Nephron (organoid): ENCODE results near the gene GPAM.
"Not testable (repeated sequence)": the region's sequence is repeated elsewhere in the genome, so short reads cannot be mapped to it uniquely, and the experiment has no call there.

ENCODE experiments used
- H3K27ac Mint-ChIP-seq, 3 experiments: 2 replicates each; pipeline ENCODE4 v1.8.0; 2020; ENCODE audit warnings: mixed read lengths in 3 of 3, mild to moderate bottlenecking in 2 of 3, moderate library complexity in 1 of 3
- H3K27me3 Mint-ChIP-seq: 2 replicates; pipeline ENCODE4 v1.8.0; 2021; ENCODE audit warnings: low read depth, mild to moderate bottlenecking, moderate library complexity, mixed read lengths
- H3K36me3 Mint-ChIP-seq: 2 replicates; pipeline ENCODE4 v1.8.0; 2020; ENCODE audit warnings: low read depth, mixed read lengths
- H3K4me1 Mint-ChIP-seq: 2 replicates; pipeline ENCODE4 v1.8.0; 2020; ENCODE audit warnings: mixed read lengths
- H3K4me3 Mint-ChIP-seq, 3 experiments: 2 replicates each; pipeline ENCODE4 v1.8.0; 2020; ENCODE audit warnings: mild to moderate bottlenecking in 3 of 3, mixed read lengths in 3 of 3, moderate library complexity in 2 of 3
- H3K9me3 Mint-ChIP-seq: 2 replicates; pipeline ENCODE4 v1.8.0; 2020; ENCODE audit warnings: mixed read lengths
- CTCF ChIP-seq, 3 experiments: fragments of 200-600 bp; sonication (generic); IDR thresholded peaks; one replicate each; pipeline ENCODE4 v1.5.0; 2021; ENCODE audit warnings: antibody characterized with exemption in 3 of 3; ENCODE audit not compliant: unreplicated experiment in 3 of 3

The GPAM gene

DNA sequence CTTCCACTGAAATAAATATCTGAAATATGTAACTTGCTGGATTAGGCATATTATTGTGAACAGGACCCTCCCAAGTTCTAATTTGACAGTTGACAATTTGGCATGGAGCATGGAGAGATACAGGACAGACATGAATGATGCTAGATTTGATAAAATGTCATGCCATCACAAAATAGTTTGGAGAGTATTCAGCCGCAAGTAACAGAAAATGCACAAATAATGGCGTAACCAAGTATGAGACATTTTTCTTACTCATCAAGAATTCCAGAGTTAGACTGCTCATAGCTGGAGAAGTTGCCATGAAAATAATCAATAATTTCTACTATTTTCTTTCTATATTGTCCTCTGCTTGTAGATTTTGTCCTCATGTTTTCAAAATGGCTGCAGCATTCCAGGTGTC, 45.5 kb upstream of the GPAM start:
- Mint-ChIP-seq H3K4me3 (no peak overlapping the region), H3K27ac (no peak overlapping the region), H3K36me3 (no peaks in the 10 kb centered on the region), H3K27me3 (no peaks in the 10 kb centered on the region), H3K4me1 (peaks cover 13% of the 10 kb centered on the region), H3K9me3 (peaks cover 11% of the 10 kb centered on the region)
- TF ChIP-seq CTCF (IDR thresholded peaks at IDR 0.05; ENCODE audit: unreplicated experiment in 3 of 3) = no peak

- H3K27ac Mint-ChIP-seq, H3K27me3 Mint-ChIP-seq, H3K4me3 Mint-ChIP-seq, H3K36me3 Mint-ChIP-seq: not testable (repeated sequence)
- H3K9me3 Mint-ChIP-seq = peaks cover 11% of the 10 kb centered on the region
- peaks cover 13% of the 10 kb centered on the region for H3K4me1 Mint-ChIP-seq
These were observed 45.0 kb upstream of the GPAM start for GRCh38 chr10:112228366-112229088.

- no peaks in the 10 kb centered on the region for H3K27me3 Mint-ChIP-seq
- H3K36me3 Mint-ChIP-seq = no peaks in the 10 kb centered on the region
- no peak for TF ChIP-seq CTCF (IDR thresholded peaks at IDR 0.05; ENCODE audit: unreplicated experiment in 3 of 3)
- no peak overlapping the region for H3K27ac Mint-ChIP-seq
- H3K4me1 Mint-ChIP-seq = peaks cover 13% of the 10 kb centered on the region
- H3K4me3 Mint-ChIP-seq = no peak overlapping the region
- peaks cover 11% of the 10 kb centered on the region for H3K9me3 Mint-ChIP-seq
These were observed 43.9 kb upstream of the GPAM start for GRCh38 chr10:112227331-112227987.

- Mint-ChIP-seq H3K4me1 (peaks cover 8% of the 10 kb centered on the region), H3K27me3 (no peaks in the 10 kb centered on the region), H3K27ac (no peak overlapping the region), H3K4me3 (no peak overlapping the region), H3K36me3 (no peaks in the 10 kb centered on the region), H3K9me3 (peaks cover 11% of the 10 kb centered on the region)
- TF ChIP-seq CTCF (IDR thresholded peaks at IDR 0.05; ENCODE audit: unreplicated experiment in 3 of 3) = no peak
These were observed 43.1 kb upstream of the GPAM start for GRCh38 chr10:112226439-112227248.

DNA sequence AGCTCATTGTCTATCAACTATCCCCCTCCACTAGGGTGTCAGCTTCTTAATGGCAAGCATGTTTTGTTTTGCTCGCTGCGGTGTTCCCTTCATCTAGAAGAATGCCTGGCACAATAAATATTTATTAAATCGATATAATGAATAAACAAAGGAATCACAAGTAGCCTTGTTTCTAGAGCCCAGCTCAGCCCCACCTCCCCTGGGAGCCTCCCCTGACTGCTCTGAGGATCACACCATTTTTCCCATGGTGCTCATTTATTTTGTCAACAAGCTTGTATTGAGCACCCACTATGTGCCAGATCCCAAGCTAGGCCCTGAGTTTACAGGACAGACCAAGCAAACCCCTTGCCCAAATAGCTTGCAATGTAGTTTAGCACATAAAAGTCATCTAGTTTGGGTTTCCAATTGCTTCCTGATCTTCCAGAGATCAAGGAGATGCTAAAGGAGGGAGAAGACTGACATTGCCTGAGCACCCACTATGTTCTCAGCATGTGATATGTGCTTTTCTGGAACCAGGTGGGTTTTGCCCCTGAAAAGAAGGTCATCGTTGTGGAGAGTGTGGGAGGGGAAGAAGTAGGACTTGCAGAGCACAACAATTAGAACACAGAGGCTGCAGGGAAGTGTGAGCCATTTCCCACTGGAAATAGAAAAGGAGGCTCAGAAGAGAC, 42.3 kb upstream of the GPAM start:
- Mint-ChIP-seq H3K36me3 (no peaks in the 10 kb centered on the region), H3K9me3 (peaks cover 11% of the 10 kb centered on the region), H3K27me3 (no peaks in the 10 kb centered on the region), H3K27ac (no peak overlapping the region), H3K4me1 (peaks cover under 1% of the 10 kb centered on the region), H3K4me3 (no peak overlapping the region)
- TF ChIP-seq CTCF (IDR thresholded peaks at IDR 0.05; ENCODE audit: unreplicated experiment in 3 of 3) = no peak
